NK-92 treated with Interleukin-12 subunit alpha and Interleukin-12 subunit beta, amount 100 ng/mL, for 24 hours (cell line): ENCODE data around the gene PARM1.

Experiments used
- DNase-seq: peaks from one replicate; lab custom pipeline; 2025; lab: John Stamatoyannopoulos, UW

The PARM1 gene

DNA sequence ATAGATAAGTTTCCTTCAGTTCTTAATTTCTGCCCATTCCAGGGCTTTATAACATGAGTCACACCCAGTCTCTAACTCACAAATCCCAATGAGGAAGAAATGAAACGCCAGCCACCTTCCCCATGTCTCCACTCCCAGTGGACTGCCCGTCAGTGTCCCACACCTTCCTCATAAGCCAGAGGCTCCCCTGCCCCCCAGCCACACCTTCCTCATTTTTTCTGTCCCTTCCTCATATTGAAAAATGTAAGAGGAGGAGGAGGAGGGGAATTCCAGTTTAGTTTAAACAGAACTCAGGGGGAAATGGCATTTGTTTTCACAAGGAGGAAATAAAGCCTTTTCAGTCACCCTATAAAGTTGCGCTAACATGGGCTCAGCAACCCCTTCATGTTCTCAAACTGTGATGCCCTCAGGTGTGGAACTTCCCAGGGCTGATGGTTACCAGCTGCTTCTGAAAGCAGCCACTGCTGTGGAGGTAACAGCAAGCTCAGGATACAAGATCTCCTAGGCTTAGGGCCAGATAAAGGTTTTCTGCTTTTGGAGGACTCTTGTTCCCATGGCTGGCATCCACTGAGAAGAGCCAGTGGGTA is 97.8 kb downstream of the PARM1 start:
- no peak for DNase-seq

DNA sequence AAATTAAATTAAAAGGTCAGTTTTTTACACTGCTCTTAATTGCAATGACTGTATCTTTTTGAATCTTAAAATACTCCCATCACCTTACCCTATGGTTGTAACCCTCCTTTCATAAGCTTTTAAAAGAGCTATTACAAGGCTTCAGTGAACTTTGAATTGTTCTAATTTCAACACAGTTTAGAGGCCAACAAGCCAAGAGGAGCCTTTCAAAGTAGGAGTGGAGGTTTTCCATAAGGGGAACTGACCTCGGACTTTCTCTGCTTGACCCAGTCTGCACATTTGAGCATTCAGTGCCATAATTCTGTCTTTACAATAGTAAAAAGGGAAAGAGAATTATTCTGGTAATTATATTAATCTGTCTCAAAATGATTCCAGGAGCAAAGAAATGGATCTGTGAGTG is 98.9 kb downstream of the PARM1 start:
- DNase-seq = no peak

DNA sequence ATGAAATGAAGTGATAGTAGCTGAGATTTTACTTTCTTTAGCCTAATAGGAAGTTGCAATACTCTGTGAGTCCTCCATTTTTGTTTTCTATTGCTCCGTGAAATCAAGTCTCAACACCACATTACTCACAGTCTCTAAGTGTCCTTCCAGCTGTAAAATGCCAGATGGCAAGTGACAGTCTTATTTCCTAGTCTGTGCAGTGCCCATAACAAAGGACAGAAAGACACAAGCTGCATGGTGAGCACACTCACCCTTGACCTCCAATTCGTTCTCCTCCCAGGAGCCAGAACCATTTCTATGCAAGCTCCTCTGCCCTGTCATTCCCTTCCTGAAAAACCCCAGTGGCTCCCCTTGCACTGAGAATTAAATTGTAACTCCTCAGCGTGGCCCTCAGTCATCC is 101.6 kb downstream of the PARM1 start:
- no peak for DNase-seq

DNA sequence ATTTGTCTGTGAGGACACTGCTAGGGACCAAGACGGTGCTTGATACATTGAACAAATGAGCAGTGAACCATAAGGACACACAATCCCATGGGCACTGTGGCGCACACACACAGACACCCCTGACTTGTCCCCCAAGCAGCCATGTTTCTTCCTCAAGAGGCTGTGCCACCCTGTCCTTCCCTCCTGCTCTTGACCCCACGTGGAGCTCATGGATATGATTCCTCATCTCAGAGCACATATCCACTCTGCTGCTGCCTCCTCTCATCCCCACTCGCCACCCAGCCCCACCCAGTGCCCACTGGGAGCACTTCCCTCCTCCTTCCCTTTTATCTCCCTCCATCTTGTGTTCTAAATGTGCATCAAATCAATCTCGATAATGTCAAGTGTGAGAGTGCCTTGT is 102.4 kb downstream of the PARM1 start:
- DNase-seq = no peak

DNA sequence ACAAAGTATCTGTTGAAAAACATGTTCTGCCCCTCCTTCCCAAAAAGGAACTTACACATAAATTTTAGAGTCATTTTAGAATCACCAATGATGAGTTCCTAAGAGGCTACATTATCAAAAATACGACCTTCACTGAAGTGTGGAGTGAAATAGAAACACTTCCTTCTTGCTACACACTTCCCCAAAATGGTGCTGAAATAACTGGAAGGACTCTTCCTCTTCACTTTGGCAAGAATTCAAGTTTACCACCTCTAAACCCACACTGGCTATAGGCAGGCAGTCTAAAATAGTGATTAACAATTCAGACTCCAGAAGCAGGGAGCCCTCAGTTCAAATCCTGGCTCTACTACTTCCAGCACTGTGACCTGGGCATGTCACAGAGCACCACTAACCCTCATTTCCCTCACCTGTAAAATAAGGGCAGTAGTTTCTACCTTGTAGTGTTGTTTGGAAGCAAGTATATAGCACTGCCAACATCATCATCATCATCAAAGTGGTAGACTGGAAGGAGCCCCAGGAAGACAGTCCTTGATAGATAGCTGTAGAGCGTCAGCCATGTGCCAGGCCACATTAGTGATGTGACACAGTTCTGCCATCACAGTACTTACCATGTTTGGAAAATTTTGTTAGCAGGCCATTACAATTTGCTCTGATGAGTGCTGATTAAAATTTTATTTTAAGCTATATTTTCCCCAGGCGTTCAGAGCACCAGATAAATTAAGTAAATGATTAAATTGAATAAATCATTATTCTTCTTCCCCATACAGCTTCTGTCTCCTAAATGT is 103.3 kb downstream of the PARM1 start:
- no peak for DNase-seq

DNA sequence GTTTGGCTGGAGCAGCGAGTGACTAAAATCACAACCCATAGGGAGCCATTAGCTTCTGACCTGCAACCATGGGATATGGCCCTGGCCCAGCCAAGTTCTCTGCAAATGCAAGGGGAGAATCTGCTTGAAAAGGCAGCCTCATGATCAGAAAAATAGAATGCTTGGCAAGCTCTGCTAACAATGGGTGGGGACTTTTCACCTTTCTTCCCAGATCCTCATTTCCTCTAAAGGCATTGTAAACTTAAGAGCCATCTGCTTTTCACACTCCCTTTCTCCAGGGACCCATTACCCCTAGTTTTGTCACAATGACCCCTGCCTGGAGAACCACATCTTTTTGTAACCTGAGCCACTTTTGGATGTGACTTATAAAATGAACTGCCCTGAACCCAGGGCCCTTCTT is 104.3 kb downstream of the PARM1 start:
- DNase-seq = no peak

DNA sequence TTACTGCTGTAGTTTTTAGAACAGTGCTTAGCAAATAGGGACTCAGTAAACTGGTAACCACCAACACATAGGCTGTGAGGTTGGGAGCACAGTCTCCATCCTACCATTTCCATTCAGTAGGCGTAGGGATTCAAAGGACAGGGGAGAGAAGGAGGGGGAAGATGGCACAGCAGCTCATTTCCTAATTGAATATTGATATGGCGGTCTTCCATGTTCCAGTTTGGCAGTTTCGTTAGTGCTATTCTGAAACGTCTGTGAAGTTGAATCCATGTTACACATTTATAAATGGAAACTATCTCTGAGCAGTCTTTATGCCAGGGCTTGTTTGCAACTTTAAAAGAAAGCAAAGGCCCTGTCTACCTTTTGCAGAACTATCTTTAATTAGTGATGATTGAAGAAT is 105.5 kb downstream of the PARM1 start:
- no peak for DNase-seq

DNA sequence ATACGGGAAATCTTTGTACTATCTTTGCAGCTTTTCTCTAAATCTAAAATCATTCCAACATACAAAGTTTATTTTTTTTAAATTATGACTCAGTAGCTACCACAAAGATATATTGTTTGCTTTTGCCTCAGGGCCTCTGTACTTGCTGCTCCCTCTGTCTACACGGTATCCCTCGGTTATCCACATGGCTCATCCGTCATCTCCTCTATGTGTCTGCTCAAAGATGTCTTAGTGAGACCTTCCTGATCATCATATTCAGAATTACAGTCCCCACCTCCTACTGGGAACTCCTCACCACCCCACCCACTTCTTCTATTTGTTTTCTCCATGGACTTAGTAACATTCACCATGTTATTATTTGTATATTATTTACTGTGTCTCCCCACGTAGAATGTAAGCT is 107.8 kb downstream of the PARM1 start:
- no peak for DNase-seq

DNA sequence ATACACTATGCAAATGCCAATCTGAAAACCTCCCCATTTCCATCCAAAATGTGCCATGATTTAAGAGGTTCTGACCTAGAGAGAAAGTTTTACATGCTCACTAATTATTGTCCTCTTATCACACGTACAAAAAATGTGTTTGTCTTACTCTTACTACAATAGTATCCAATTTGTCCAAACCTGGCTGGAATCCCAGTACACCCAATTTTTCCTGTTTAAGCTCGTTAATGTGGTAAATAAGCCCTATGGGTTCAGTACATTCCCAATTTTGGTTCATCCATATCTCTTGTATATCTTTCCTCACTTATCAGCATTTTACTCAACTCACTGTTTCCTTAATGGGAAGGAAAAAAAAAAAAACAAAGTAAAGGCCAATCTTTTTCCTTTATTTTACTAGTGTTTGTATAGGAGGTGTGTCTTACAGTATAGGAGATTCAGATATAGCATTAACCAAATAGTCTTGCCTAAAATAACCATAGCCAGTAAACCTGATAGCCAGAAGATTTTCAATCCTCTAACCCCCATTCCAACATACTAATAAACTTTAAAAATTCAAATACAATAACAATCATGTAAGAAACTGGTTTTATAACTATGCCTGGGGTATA is 109.8 kb downstream of the PARM1 start:
- DNase-seq = no peak

DNA sequence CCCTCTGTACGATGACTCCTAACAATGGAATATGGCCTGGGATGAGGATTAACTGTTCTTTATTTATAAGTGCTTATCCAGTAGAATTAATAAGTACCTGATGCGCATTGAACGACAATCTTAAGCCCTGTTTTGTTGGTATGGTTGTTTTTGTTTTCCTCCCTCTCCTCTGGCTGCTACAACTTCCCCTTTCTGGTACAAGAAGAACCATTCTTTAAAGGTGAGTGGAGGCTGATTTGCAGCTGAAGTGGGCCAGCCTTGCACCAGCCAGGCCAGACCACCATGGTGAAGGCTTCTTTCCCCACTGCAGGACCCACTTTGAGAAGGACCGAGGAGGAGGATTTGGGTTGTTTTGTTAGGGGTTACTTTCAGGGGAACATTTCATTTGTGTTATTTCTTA is 113.3 kb downstream of the PARM1 start:
- DNase-seq = no peak

DNA sequence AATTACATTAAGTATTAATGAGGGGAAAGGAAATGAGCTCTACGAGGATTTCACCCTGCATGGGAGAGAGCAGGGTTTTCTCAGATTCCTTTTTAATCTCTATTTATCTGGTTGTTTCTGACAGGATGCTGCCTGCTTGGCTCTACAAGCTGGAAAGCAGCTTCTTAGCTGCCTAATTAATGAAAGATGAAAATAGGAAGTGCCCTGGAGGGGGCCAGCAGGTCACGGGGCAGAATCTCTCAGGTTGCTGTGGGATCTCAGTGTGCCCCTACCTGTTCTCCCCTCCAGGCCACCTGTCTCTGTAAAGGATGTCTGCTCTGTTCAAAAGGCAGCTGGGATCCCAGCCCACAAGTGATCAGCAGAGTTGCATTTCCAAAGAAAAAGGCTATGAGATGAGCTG is 113.7 kb downstream of the PARM1 start:
- no peak for DNase-seq

DNA sequence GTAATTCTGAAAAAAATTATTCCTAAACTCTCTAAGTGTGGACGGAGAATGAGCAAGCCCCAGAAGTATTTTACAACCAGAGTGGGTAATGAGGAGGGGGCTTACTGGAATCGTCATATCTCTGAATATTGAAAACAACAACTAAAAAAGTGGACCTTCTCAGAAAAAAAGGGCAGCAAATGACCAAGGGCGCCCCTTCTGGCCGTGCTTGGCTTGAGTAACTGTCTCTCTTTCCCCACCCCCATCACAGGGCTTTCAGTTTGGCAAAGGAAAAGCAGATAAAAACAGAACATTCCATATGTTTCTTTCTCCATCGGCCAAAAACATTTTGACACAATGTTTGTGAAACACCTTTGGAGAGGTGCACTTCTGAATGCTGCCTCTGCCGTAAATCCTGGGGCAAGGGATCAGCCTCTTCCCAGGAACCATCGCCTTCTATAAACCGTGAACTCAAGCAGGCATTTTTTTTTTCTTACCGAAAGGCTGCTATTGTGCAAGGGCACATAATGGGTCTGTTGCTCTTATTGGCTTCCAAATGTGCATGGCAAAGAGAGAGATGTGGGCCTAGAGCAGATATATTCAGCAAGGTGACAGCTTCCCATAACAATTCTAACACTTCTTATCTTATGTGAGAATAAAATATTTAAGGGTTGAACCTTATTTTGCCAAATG is 115.4 kb downstream of the PARM1 start:
- DNase-seq = no peak

DNA sequence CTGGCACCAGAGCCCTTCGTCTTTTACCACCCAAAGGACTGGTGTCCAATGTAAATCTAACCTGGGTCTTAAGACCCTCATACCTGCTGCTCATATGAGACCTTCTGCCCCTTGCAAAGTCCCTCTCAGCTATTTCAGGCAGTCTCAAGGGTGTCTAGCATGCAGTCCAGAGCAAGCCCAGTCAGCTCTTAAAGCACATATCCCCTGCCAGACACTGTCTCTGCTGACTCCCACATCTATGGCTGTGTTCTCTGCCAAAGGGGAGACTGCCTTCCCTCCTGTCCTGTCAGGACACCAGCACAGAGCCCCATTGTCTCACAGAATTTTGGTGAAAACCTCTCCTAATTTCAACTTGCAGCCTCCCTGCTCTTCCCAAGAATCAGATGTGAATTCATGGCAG is 118.5 kb downstream of the PARM1 start:
- no peak for DNase-seq

DNA sequence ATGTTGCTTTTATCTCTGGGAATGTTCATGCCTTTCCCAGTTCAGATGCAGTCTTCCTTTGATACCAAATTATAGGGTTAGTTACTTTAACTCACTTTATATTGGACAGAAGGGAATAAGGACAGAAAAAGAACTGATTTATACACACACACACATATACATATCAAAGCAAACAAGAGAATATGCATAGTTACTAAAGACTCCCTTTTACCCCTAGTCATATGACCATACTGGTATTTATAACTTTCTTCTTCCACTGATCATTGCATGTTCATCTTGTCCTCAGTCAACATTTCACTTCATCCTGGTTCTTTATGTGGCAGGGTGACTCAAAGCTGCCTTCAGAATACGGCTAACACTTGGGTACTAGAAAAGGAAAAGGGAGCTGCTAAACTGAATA is 120.4 kb downstream of the PARM1 start:
- DNase-seq = no peak

DNA sequence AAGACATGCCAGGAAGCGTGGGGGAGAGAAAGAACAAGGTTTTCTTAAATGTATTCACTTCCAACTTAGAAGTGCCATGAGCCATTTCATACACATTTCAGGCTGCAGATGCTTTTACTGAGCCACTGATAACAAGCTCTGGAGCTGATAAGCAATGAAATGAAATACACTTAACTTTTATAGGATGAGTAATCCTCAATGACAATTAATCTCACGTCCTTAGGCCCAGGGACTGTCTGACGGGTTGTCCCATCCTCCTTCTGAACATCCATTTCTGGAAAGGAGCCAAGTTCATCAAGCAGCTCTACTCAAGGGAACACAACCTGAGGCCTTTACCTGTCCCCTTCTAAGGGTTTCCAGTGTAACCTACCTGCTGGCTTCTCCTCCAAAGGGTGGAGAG is 121.2 kb downstream of the PARM1 start:
- DNase-seq = no peak

DNA sequence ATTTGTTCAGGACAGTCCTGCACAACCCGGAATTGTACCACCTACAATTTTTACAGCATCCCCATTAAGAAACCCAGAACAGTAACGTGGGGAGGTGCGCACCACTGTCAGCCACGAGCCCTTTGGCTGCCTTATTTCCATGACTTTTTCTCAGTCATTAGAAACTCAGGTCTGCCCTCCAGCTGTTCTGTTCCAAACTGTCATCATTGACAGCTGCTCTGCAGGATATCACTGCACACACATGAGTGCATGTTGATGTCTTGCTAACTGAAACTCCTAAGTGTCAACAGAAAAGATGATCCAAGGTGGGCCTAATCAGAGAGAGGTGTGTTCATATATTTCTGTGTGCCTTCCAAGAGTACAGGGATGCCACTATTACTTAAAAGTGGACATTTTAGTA is 123.4 kb downstream of the PARM1 start:
- DNase-seq = no peak

DNA sequence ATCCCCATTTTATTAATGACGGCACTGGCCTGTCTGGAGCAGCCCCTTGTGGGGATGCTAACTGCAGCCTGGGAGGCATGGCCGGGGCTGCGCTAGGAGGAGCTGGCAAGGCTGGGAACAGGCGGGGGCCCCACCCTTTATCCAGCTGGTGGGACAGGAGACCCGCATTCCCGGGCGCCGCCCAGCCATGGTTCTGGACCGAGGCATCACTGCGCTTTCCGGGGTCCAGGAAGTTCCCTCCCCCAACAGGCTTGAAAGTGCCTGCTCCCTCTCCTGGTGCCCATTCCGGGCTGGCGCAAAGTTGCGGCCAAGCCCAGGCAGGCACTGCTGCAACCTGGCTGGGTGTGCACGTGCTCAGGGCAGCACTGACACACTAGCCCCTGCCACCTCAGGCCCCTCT is 124.5 kb downstream of the PARM1 start:
- no peak for DNase-seq

DNA sequence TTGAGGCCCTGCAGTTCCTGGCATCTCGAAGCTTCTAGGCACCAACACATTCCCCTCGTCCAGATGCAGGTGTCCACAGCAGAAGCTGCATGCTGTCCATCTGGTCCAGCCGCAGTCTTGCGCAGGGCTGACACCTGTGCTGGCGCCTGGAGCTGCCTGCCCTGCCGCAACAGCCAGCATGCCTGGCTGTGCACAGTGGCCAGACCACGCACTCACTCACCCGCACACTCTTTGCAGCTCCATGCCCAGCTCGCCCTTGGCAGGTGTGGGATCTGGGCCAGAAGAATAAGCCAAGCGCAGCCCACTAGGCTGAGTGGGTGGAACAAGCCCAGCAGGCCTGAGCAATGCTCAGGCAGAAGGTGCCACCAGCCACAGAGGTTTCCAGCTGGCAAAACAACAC is 125.6 kb downstream of the PARM1 start:
- DNase-seq = no peak

DNA sequence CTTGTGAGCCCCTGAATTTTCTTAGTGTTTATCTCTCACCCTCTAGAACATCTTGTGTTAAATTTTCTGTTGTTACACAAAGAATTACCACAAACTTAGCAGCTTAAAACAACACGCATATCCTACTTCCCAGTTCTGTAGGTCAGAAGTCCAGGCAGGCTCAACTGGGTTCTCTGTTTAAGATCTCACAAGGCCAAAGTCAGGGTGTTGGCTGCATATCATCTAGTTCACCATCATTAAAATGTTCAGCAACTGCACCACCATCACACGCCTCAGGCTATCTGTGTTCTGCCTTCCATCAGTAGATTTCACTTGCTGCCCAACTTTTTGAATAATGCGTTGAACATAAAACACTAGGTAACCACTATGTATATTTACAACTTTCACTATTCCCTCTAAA is 130.5 kb downstream of the PARM1 start:
- no peak for DNase-seq

DNA sequence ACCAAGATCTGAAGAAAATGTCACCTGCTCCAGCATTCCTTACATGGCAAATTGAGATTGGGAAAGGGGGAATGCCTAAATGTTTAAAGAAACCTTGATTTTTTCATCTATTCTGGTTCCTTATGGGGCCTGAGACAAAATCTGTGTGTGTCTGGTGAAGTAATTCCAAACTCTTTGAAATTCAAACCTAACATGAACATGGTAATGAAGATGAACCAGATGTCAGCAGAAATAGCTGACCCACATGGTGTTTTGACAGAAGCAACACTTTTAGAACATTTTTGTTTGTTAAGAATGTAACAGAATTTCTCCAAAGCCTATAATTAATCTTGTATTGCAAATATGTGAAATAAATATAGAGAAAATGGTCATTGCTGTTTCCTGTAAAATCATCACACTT is 133.0 kb downstream of the PARM1 start:
- DNase-seq = no peak

DNA sequence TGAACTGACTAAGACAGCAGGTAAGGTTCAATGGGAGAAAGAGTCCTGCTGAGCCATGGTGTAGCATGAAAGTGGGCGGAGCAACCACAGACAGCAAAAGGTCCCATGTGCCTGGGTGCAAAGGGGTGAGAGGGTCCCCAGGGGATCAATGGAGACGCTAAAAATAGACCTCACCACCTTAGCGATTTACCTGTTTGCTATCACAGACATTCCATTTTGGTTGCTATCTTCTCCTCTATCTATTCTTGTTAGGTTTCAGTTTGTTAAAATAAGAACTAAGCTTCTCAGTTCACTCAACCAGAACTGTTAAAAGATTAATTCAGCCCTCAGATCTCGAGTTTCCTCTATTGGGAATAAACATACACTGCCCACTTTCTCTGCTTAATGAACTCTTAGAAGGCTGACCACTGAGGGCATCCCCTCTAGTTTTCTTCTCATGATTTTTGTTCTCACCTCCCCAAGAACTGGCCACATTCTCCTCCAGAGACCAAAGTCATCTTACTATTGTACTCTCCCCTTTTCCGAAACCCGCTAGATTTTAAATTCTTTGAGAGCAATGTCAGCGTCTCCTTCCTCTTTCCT is 136.7 kb downstream of the PARM1 start:
- no peak for DNase-seq

DNA sequence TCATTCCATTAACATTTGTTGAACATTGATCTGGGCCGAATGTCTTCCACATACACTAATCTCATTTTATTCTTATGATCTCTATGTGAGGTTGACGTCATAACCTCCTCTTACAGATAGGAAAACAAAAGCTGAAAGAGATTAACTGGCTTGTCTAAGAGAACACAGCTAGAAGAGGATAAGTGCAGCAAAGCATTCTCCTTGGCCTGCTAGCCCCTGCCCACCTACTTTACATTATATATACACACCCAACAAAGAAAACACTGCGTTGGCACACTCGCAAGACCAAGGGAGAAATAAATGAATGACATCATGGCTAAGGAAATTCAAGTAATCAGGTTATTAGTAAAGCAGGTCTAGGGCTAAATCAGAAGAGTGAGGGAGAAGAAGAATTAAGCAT is 138.4 kb downstream of the PARM1 start:
- no peak for DNase-seq

DNA sequence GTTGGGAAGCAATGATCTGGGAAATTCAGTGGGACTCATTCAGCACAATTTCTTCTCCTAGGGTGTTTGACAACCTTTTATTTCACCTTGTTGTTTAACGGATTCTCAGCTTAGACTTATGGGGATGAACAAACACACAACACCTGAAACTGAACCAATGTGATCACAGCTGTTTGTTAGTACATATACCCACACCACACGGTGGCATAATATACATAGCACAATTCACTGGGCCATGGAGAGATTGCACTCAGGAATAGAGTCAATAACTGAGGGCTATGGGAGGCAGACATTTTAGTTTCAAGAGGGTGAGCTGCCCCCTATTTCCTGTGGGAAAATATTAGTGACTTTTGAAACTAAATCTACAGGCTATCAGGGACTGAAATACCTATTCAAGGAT is 148.0 kb downstream of the PARM1 start:
- no peak for DNase-seq
